HEK293 (cell line): ENCODE measurements around the gene KLHL17.
A peak's percentile ranks its signal among the peaks of the same experiment; 100 is the strongest.

Source experiments
- HOXA7 ChIP-seq: sonication (generic); formaldehyde crosslinking; IDR thresholded peaks from 2 replicates; pipeline ENCODE4 v1.8.1; 2022; ENCODE audit warnings: missing genetic modification reagents, borderline replicate concordance
- KLF8 ChIP-seq: fragments of 450-650 bp; formaldehyde crosslinking; IDR thresholded peaks from 2 replicates; pipeline ENCODE4 v1.5.1; 2016; ENCODE audit warnings: missing biosample characterization, missing genetic modification characterization
- MEIS1 ChIP-seq: sonication (generic); formaldehyde crosslinking; IDR thresholded peaks from 2 replicates; pipeline ENCODE4 v1.8.1; 2022; ENCODE audit warnings: missing genetic modification reagents, mild to moderate bottlenecking, borderline replicate concordance
- PRDM4 ChIP-seq: fragments of 450-650 bp; formaldehyde crosslinking; IDR thresholded peaks from 2 replicates; pipeline ENCODE4 v1.5.1; 2017; ENCODE audit warnings: missing biosample characterization, missing genetic modification characterization
- SALL2 ChIP-seq: fragments of 450-650 bp; formaldehyde crosslinking; IDR thresholded peaks from 2 replicates; pipeline ENCODE4 v1.5.0; 2017; ENCODE audit warnings: missing biosample characterization, mild to moderate bottlenecking, missing genetic modification characterization, borderline replicate concordance
- SP3 ChIP-seq: fragments of 450-650 bp; formaldehyde crosslinking; IDR thresholded peaks from 2 replicates; pipeline ENCODE4 v1.5.1; 2016; ENCODE audit warnings: missing biosample characterization, missing genetic modification characterization
- WT1 ChIP-seq: fragments of 450-650 bp; formaldehyde crosslinking; IDR thresholded peaks from 2 replicates; pipeline ENCODE4 v1.5.1; 2016; ENCODE audit warnings: missing biosample characterization, missing genetic modification characterization
- ZBTB17 ChIP-seq: fragments of 450-650 bp; formaldehyde crosslinking; IDR thresholded peaks from 2 replicates; pipeline ENCODE4 v1.5.1; 2016; ENCODE audit warnings: missing biosample characterization, missing genetic modification characterization
- ZBTB48 ChIP-seq: fragments of 450-650 bp; formaldehyde crosslinking; IDR thresholded peaks from 2 replicates; pipeline ENCODE4 v1.5.1; 2016; ENCODE audit warnings: missing biosample characterization, missing genetic modification characterization
- ZFP41 ChIP-seq: fragments of 450-650 bp; formaldehyde crosslinking; IDR thresholded peaks from 2 replicates; pipeline ENCODE4 v1.5.1; 2016; ENCODE audit warnings: missing biosample characterization, missing genetic modification characterization, borderline replicate concordance
- ZNF211 ChIP-seq: fragments of 450-650 bp; formaldehyde crosslinking; IDR thresholded peaks from 2 replicates; pipeline ENCODE4 v1.5.1; 2016; ENCODE audit warnings: low read depth, missing biosample characterization, missing genetic modification characterization
- ZNF23 ChIP-seq: fragments of 450-650 bp; formaldehyde crosslinking; IDR thresholded peaks from 2 replicates; pipeline ENCODE4 v1.5.1; 2016; ENCODE audit warnings: missing biosample characterization, missing genetic modification characterization, borderline replicate concordance
- ZNF26 ChIP-seq: fragments of 450-650 bp; formaldehyde crosslinking; IDR thresholded peaks from 2 replicates; pipeline ENCODE4 v1.5.1; 2016; ENCODE audit warnings: missing biosample characterization, missing genetic modification characterization
- ZNF302 ChIP-seq: fragments of 450-650 bp; formaldehyde crosslinking; IDR thresholded peaks from 2 replicates; pipeline ENCODE4 v1.5.1; 2016; ENCODE audit warnings: missing biosample characterization, missing genetic modification characterization, low read depth
- ZNF362 ChIP-seq: fragments of 450-650 bp; formaldehyde crosslinking; IDR thresholded peaks from 2 replicates; pipeline ENCODE4 v1.5.1; 2016; ENCODE audit warnings: missing biosample characterization, missing genetic modification characterization
- ZNF391 ChIP-seq: fragments of 450-650 bp; formaldehyde crosslinking; IDR thresholded peaks from 2 replicates; pipeline ENCODE4 v1.5.1; 2016; ENCODE audit warnings: low read depth, missing biosample characterization, missing genetic modification characterization, borderline replicate concordance
- ZNF404 ChIP-seq: fragments of 450-650 bp; formaldehyde crosslinking; IDR thresholded peaks from 2 replicates; pipeline ENCODE4 v1.5.1; 2017; ENCODE audit warnings: missing biosample characterization, missing genetic modification characterization
- ZNF488 ChIP-seq: fragments of 450-650 bp; formaldehyde crosslinking; IDR thresholded peaks from 2 replicates; pipeline ENCODE4 v1.5.1; 2016; ENCODE audit warnings: missing biosample characterization, missing genetic modification characterization
- ZNF518A ChIP-seq: fragments of 450-650 bp; formaldehyde crosslinking; conservative IDR thresholded peaks from 2 replicates; pipeline ENCODE4 v1.5.1; 2016; ENCODE audit warnings: low read depth, missing biosample characterization, missing genetic modification characterization
- ZNF548 ChIP-seq: fragments of 450-650 bp; formaldehyde crosslinking; IDR thresholded peaks from 2 replicates; pipeline ENCODE4 v1.5.1; 2016; ENCODE audit warnings: missing biosample characterization, missing genetic modification characterization
- ZNF561 ChIP-seq: fragments of 450-650 bp; IDR thresholded peaks from 2 replicates; pipeline ENCODE4 v1.5.1; 2018; ENCODE audit warnings: missing biosample characterization, missing genetic modification characterization, borderline replicate concordance
- ZNF621 ChIP-seq: fragments of 450-650 bp; formaldehyde crosslinking; IDR thresholded peaks from 2 replicates; pipeline ENCODE4 v1.5.1; 2017; ENCODE audit warnings: missing biosample characterization, missing genetic modification characterization
- ZNF623 ChIP-seq: fragments of 450-650 bp; formaldehyde crosslinking; IDR thresholded peaks from 2 replicates; pipeline ENCODE4 v1.5.1; 2016; ENCODE audit warnings: missing biosample characterization, missing genetic modification characterization
- ZNF624 ChIP-seq: fragments of 450-650 bp; formaldehyde crosslinking; IDR thresholded peaks from 2 replicates; pipeline ENCODE4 v1.5.1; 2017; ENCODE audit warnings: missing biosample characterization, missing genetic modification characterization
- ZNF639 ChIP-seq: fragments of 450-650 bp; formaldehyde crosslinking; IDR thresholded peaks from 2 replicates; pipeline ENCODE4 v1.5.1; 2016; ENCODE audit warnings: missing biosample characterization, missing genetic modification characterization
- ZNF660 ChIP-seq: fragments of 450-650 bp; IDR thresholded peaks from 2 replicates; pipeline ENCODE4 v1.5.1; 2018; ENCODE audit warnings: missing biosample characterization, mild to moderate bottlenecking, missing genetic modification characterization
- ZNF837 ChIP-seq: fragments of 450-650 bp; formaldehyde crosslinking; IDR thresholded peaks from 2 replicates; pipeline ENCODE4 v1.5.1; 2016; ENCODE audit warnings: missing biosample characterization, missing genetic modification characterization

Gene KLHL17

GRCh38 chr1:997993-998744 lies 37.8 kb downstream of the KLHL17 start (continued):
- 0 out of 2 replicates have a peak, but pooled peaks have one; percentile 1 for TF ChIP-seq PRDM4 (tag by site-specific recombination)
- no peak for TF ChIP-seq ZNF26
- TF ChIP-seq ZNF23, result no peak
- TF ChIP-seq ZNF391 (tag by site-specific recombination), result no peak; the same call in none of the 2 replicates
- TF ChIP-seq ZNF624 (tag by site-specific recombination), result no peak
- TF ChIP-seq WT1 (tag by site-specific recombination), result peak; percentile 97
- TF ChIP-seq ZNF660 (tag by site-specific recombination), result peak; percentile 24; the same call in 1 of the 2 replicates
- peak; percentile 13; the same call in 1 of the 2 replicates for TF ChIP-seq ZNF837 (tag by site-specific recombination)
- TF ChIP-seq ZNF561 (tag by site-specific recombination), result peak; percentile 65; the same call in 1 of the 2 replicates
- no peak for TF ChIP-seq ZNF211
- TF ChIP-seq KLF8, result peak; percentile 93
- peak; percentile 93 for TF ChIP-seq ZBTB17
- no peak for TF ChIP-seq ZNF488 (tag by site-specific recombination)
- no peak for TF ChIP-seq ZFP41 (tag by site-specific recombination)
- peak; percentile 74 for TF ChIP-seq SP3
- TF ChIP-seq ZNF621, result no peak
- no peak for TF ChIP-seq ZNF302 (tag by site-specific recombination)
- TF ChIP-seq ZNF548, result 0 out of 2 replicates have a peak, but pooled peaks have one; percentile 33
- TF ChIP-seq ZNF639 (tag by site-specific recombination), result no peak; the same call in 1 of the 2 replicates
- TF ChIP-seq ZNF404 (tag by site-specific recombination), result no peak
- no peak for TF ChIP-seq HOXA7 (CRISPR knock-in tag)
- TF ChIP-seq MEIS1 (CRISPR knock-in tag), result no peak
- no peak for TF ChIP-seq SALL2 (tag by site-specific recombination)
- no peak for TF ChIP-seq ZNF362 (tag by site-specific recombination)
- peak; percentile 63; the same call in 1 of the 2 replicates for TF ChIP-seq ZBTB48 (tag by site-specific recombination)
- TF ChIP-seq ZNF518A (tag by site-specific recombination), result no peak
- no peak for TF ChIP-seq ZNF623 (tag by site-specific recombination)
